Tibial nerve (tissue), 4 donors: Measurements from ENCODE around the gene CHRFAM7A. TPM values are rescaled to one million over a fixed set of nuclear protein-coding genes. Genes with fewer than 3 reads are reported as not detected.
"Not testable (repeated sequence)": the region's sequence is repeated elsewhere in the genome, so short reads cannot be mapped to it uniquely, and the experiment has no call there.

ENCODE experiments used
- DNase-seq, 2 donors: peaks; one replicate each; pipeline ENCODE4 v3.0.0-alpha.2; 2019; ENCODE audit warnings: low spot score in 2 of 2
- H3K27ac ChIP-seq, 4 donors: fragments of 200-600 bp; sonication (generic) in 3 of 4; one replicate each; pipeline ENCODE4 v1.5.1; 2017 to 2019; ENCODE audit warnings: mild to moderate bottlenecking in 1 of 4
- H3K27me3 ChIP-seq, 2 donors: fragments of 200-600 bp; sonication (generic) in 1 of 2; one replicate each; pipeline versions ENCODE4 v1.5.1 to v1.6.0; 2017 to 2019
- H3K36me3 ChIP-seq, 3 donors: fragments of 200-600 bp; sonication (generic); one replicate each; pipeline ENCODE4 v1.5.1; 2018 to 2019
- H3K4me1 ChIP-seq, 4 donors: fragments of 200-600 bp; sonication (generic) in 3 of 4; one replicate each; pipeline ENCODE4 v1.5.1; 2017 to 2019
- H3K4me3 ChIP-seq, 4 donors: fragments of 200-600 bp; sonication (generic) in 3 of 4; one replicate each; pipeline ENCODE4 v1.5.1; 2017 to 2019; ENCODE audit warnings: mild to moderate bottlenecking in 1 of 4, moderate library complexity in 1 of 4
- H3K9me3 ChIP-seq, 4 donors: fragments of 200-600 bp; sonication (generic) in 3 of 4; one replicate each; pipeline ENCODE4 v1.5.1; 2017 to 2019
- WGBS, 2 donors: methylation state at CpG; one replicate each; pipeline ENCODE4 v1.1.5; 2018; 5-methylcytosine and 5-hydroxymethylcytosine counted together
- total RNA-seq, 4 donors: library from RNA; depleted of rRNA; stranded (reverse); fragments of >200 nt; gene quantifications; one replicate each; pipeline ENCODE4 v1.1.0, GENCODE V29; 2016

The CHRFAM7A gene
- total RNA-seq, 4 donors from 2014 or later: 0.39 to 3.0 (median 1.9) TPM

GRCh38 chr15:30374862-30375261, 18.5 kb downstream of the CHRFAM7A start:
- H3K9me3 ChIP-seq, H3K27ac ChIP-seq, H3K36me3 ChIP-seq, H3K4me3 ChIP-seq, H3K4me1 ChIP-seq, H3K27me3 ChIP-seq, DNase-seq: not testable (repeated sequence)
- no CpG with 5 or more reads among the region's 10 CpGs for WGBS, 2 donors

- H3K9me3 ChIP-seq, H3K4me3 ChIP-seq, H3K27me3 ChIP-seq, H3K27ac ChIP-seq, H3K36me3 ChIP-seq, H3K4me1 ChIP-seq, DNase-seq: not testable (repeated sequence)
- WGBS, 2 donors: no CpG with 5 or more reads among the region's 3 CpGs
Measured at GRCh38 chr15:30368271-30368670, 25.1 kb downstream of the CHRFAM7A start.

- not testable (repeated sequence) for H3K4me3 ChIP-seq, H3K9me3 ChIP-seq, H3K27me3 ChIP-seq, H3K4me1 ChIP-seq, DNase-seq, H3K36me3 ChIP-seq, H3K27ac ChIP-seq
- 90 to 92% methylated on average over 11 to 13 of the region's 17 CpGs for WGBS, 2 donors
Measured at GRCh38 chr15:30367246-30367645, 26.1 kb downstream of the CHRFAM7A start.

- not testable (repeated sequence) for DNase-seq, H3K4me1 ChIP-seq, H3K4me3 ChIP-seq, H3K27me3 ChIP-seq, H3K27ac ChIP-seq, H3K9me3 ChIP-seq, H3K36me3 ChIP-seq
- WGBS, 2 donors: 75 to 79% methylated on average over 1 to 4 of the region's 5 CpGs
Measured at GRCh38 chr15:30361404-30361803, 31.9 kb downstream of the CHRFAM7A start.

- not testable (repeated sequence) for H3K4me1 ChIP-seq, H3K9me3 ChIP-seq, H3K27ac ChIP-seq, H3K36me3 ChIP-seq, H3K4me3 ChIP-seq, DNase-seq, H3K27me3 ChIP-seq
- no CpG with 5 or more reads among the region's 2 CpGs for WGBS, 2 donors
Measured at GRCh38 chr15:30360990-30361389, 32.4 kb downstream of the CHRFAM7A start.

GRCh38 chr15:30355043-30355442, 38.3 kb downstream of the CHRFAM7A start:
- WGBS, 2 donors: 52 to 63% methylated on average over 5 of the region's 6 CpGs
- H3K27ac ChIP-seq, H3K36me3 ChIP-seq, H3K9me3 ChIP-seq, H3K4me3 ChIP-seq, H3K4me1 ChIP-seq, H3K27me3 ChIP-seq, DNase-seq: not testable (repeated sequence)

GRCh38 chr15:30349803-30350202, 43.5 kb downstream of the CHRFAM7A start:
- not testable (repeated sequence) for DNase-seq, H3K27ac ChIP-seq, H3K4me1 ChIP-seq, H3K4me3 ChIP-seq, H3K36me3 ChIP-seq, H3K9me3 ChIP-seq, H3K27me3 ChIP-seq
- no CpG with 5 or more reads among the region's 5 CpGs for WGBS, 2 donors

GRCh38 chr15:30336584-30336983, 56.8 kb downstream of the CHRFAM7A start:
- not testable (repeated sequence) for H3K36me3 ChIP-seq, H3K27ac ChIP-seq, H3K4me1 ChIP-seq, DNase-seq, H3K9me3 ChIP-seq, H3K27me3 ChIP-seq, H3K4me3 ChIP-seq
- WGBS, 2 donors: no CpG with 5 or more reads among the region's 4 CpGs

- H3K27me3 ChIP-seq, DNase-seq, H3K4me3 ChIP-seq, H3K4me1 ChIP-seq, H3K9me3 ChIP-seq, H3K27ac ChIP-seq, H3K36me3 ChIP-seq: not testable (repeated sequence)
- WGBS, 2 donors: no CpG with 5 or more reads among the region's 5 CpGs
Measured at GRCh38 chr15:30334152-30334551, 59.2 kb downstream of the CHRFAM7A start.

GRCh38 chr15:30326145-30326544, 67.2 kb downstream of the CHRFAM7A start:
- not testable (repeated sequence) for H3K9me3 ChIP-seq, DNase-seq
- WGBS, 2 donors: 70 to 71% methylated on average over 13 of the region's 13 CpGs

GRCh38 chr15:30321063-30321462, 72.3 kb downstream of the CHRFAM7A start:
- H3K9me3 ChIP-seq: not testable (repeated sequence)

More at GRCh38 chr15:30326145-30326544, 67.2 kb downstream of the CHRFAM7A start:
- H3K27ac ChIP-seq, H3K4me3 ChIP-seq, H3K27me3 ChIP-seq, H3K4me1 ChIP-seq, H3K36me3 ChIP-seq: not testable (repeated sequence)

GRCh38 chr15:30315704-30316103, 77.6 kb downstream of the CHRFAM7A start:
- not testable (repeated sequence) for H3K27ac ChIP-seq, H3K4me3 ChIP-seq, H3K4me1 ChIP-seq, H3K36me3 ChIP-seq, DNase-seq, H3K27me3 ChIP-seq, H3K9me3 ChIP-seq
- no CpG with 5 or more reads among the region's 3 CpGs for WGBS, 2 donors

More at GRCh38 chr15:30321063-30321462, 72.3 kb downstream of the CHRFAM7A start:
- not testable (repeated sequence) for H3K4me1 ChIP-seq, H3K36me3 ChIP-seq, H3K4me3 ChIP-seq, DNase-seq, H3K27ac ChIP-seq, H3K27me3 ChIP-seq
- WGBS, 2 donors: no CpG with 5 or more reads among the region's 5 CpGs

- not testable (repeated sequence) for H3K36me3 ChIP-seq, H3K27me3 ChIP-seq, H3K9me3 ChIP-seq, H3K4me3 ChIP-seq, H3K4me1 ChIP-seq, DNase-seq, H3K27ac ChIP-seq
Measured at GRCh38 chr15:30310575-30310974, 82.8 kb downstream of the CHRFAM7A start.
